HepG2 (cell line): ENCODE results near the gene SIGLEC14. TPM values are rescaled to one million over a fixed set of nuclear protein-coding genes. Genes with fewer than 3 reads are reported as not detected.

Source experiments
- ATAC-seq: fragments of 200-7000 bp; cut with Tn5 transposase; 3 replicates; pipeline ENCODE4 v1.9.1; 2020; ENCODE audit warnings: mild to moderate bottlenecking, moderate library complexity
- BruUV-seq: library from RNA; stranded (reverse); fragments of 400-500 nt; replicated peaks from 2 replicates; lab custom pipeline; 2021; lab: Mats Ljungman, UMichigan
- CTCF ChIA-PET: fragments of 300-600 bp; formaldehyde crosslinking; extraction: SDS; loops from one replicate; lab custom pipeline; 2021; ENCODE audit warnings: low total read pairs, inconsistent platforms, low intra/inter-chr PET ratio; lab: Yijun Ruan, JAX
- POLR2A ChIA-PET: fragments of 350-600 bp; sonication (Branson Sonifier 250); formaldehyde crosslinking; loops from one replicate; lab custom pipeline; 2020; ENCODE audit warnings: antibody characterized with exemption, inconsistent platforms; lab: Yijun Ruan, JAX
- DNase-seq: peaks from one replicate; pipeline ENCODE4 v3.0.0-alpha.2; 2015; ENCODE audit warnings: low spot score
- FAIRE-seq: peaks from 3 replicates; lab custom pipeline; 2011; peaks lifted over from hg19 to GRCh38; lab: Jason Lieb, UNC
- H2AFZ ChIP-seq: one replicate; pipeline ENCODE4 v1.6.1; 2011; ENCODE audit warnings: low read length, inconsistent platforms
- H3K27ac ChIP-seq: fragments of 300-600 bp; 3 replicates; pipeline ENCODE4 v1.8.0; 2011; ENCODE audit warnings: mixed run types, mild to moderate bottlenecking, mixed read lengths, low read length, inconsistent platforms; ENCODE audit not compliant: insufficient read depth; ENCODE audit errors: extremely low read length
- H3K27me3 ChIP-seq, 2 experiments: fragments of 200-600 bp in 1 of 2; 2 replicates in 1 of 2; 3 replicates in 1 of 2; pipeline versions ENCODE4 v1.6.0 to v1.8.0; 2011; ENCODE audit warnings: low read length in 2 of 2, mild to moderate bottlenecking in 2 of 2, moderate library complexity in 2 of 2, inconsistent platforms in 1 of 2; ENCODE audit not compliant: insufficient read depth in 2 of 2, control insufficient read depth in 1 of 2
- H3K36me3 ChIP-seq, 2 experiments: fragments of 200-600 bp in 1 of 2; replicated peaks in 1 of 2; 2 replicates in 1 of 2; 3 replicates in 1 of 2; pipeline versions ENCODE4 v1.5.1 to v1.8.0; 2011; ENCODE audit warnings: low read length in 2 of 2, inconsistent platforms in 1 of 2; ENCODE audit not compliant: insufficient read depth in 2 of 2, control insufficient read depth in 1 of 2
- H3K4me1 ChIP-seq: 2 replicates; pipeline ENCODE4 v1.5.1; 2012; ENCODE audit warnings: low read length, inconsistent platforms; ENCODE audit not compliant: insufficient read depth
- H3K4me2 ChIP-seq: 2 replicates; pipeline ENCODE4 v1.6.0; 2011; ENCODE audit warnings: low read depth, low read length, inconsistent platforms
- H3K4me3 ChIP-seq, 3 experiments: fragments of 200-600 bp in 1 of 3; sonication (generic), shearing (Covaris generic) in 1 of 3; replicated peaks in 1 of 3; 2 replicates each; pipeline ENCODE4 v1.5.1; 2011 to 2016; ENCODE audit warnings: low read length in 3 of 3, inconsistent platforms in 2 of 3, low read depth in 2 of 3, mild to moderate bottlenecking in 2 of 3, control low read depth in 1 of 3, mixed read lengths in 1 of 3; ENCODE audit not compliant: insufficient read depth in 1 of 3
- H3K79me2 ChIP-seq: one replicate; pipeline ENCODE4 v1.6.1; 2011; ENCODE audit warnings: low read length, inconsistent platforms; ENCODE audit not compliant: insufficient read depth
- H3K9ac ChIP-seq: 2 replicates; pipeline ENCODE4 v1.6.0; 2011; ENCODE audit warnings: mild to moderate bottlenecking, low read depth, low read length, inconsistent platforms; ENCODE audit not compliant: insufficient read depth
- H3K9me3 ChIP-seq: 2 replicates; pipeline ENCODE4 v1.5.1; 2012; ENCODE audit warnings: mild to moderate bottlenecking, low read length
- H4K20me1 ChIP-seq: 2 replicates; pipeline ENCODE4 v1.6.0; 2011; ENCODE audit warnings: inconsistent platforms, mild to moderate bottlenecking, low read length, moderate library complexity; ENCODE audit not compliant: insufficient read depth
- MAFF ChIP-seq: IDR thresholded peaks from 2 replicates; pipeline ENCODE4 v1.6.1; 2011; ENCODE audit warnings: low read depth, low read length, improper control_type of control experiment
- MAFK ChIP-seq, 2 experiments: IDR thresholded peaks in 1 of 2; conservative IDR thresholded peaks in 1 of 2; 2 replicates each; pipeline ENCODE4 v1.6.1; 2011; ENCODE audit warnings: improper control_type of control experiment in 2 of 2, low read length in 2 of 2
- SIX4 ChIP-seq: sonication (generic); formaldehyde crosslinking; IDR thresholded peaks from 2 replicates; pipeline ENCODE4 v1.4.0; 2020; ENCODE audit warnings: missing genetic modification reagents
- ZMAT5 ChIP-seq: sonication (generic); formaldehyde crosslinking; IDR thresholded peaks from 2 replicates; pipeline ENCODE4 v1.5.0; 2020; ENCODE audit warnings: mild to moderate bottlenecking, low read depth, missing genetic modification reagents, borderline replicate concordance
- WGBS: methylation state at CpG from one replicate; pipeline ENCODE4 v1.1.6; 2017; ENCODE audit warnings: low lambda C conversion rate; 5-methylcytosine and 5-hydroxymethylcytosine counted together
- in situ Hi-C: cut with HindIII; loops from 2 replicates; pipeline ENCODE4 v1.10.0; 2017; ENCODE audit warnings: low pct_unique_long_range_greater_than_20kb; ENCODE audit not compliant: extremely low pct_ligation_motif_present
- intact Hi-C: fragments of 100-400 bp; cut with micrococcal nuclease; formaldehyde crosslinking; loops from one replicate; pipeline ENCODE4 v1.10.0; 2022; ENCODE audit not compliant: unreplicated experiment
- polyA plus RNA-seq, 8 experiments: library from polyadenylated mRNA; depleted of rRNA in 3 of 8; stranded (reverse) in 7 of 8; unstranded in 1 of 8; fragments of >200 nt; fragmentation: Illumina TruSeq in 4 of 8; extraction: Trizol in 4 of 8; gene quantifications; 2 replicates each; pipeline versions ENCODE4 v1.2.1 to v1.2.3, GENCODE V29; 2011 to 2016; ENCODE audit warnings: low read depth in 4 of 8, missing spikeins in 1 of 8, mixed read lengths in 1 of 8; ENCODE audit not compliant: insufficient read depth in 1 of 8
- total RNA-seq, 5 experiments: library from RNA; depleted of rRNA; stranded (reverse); fragments of >200 nt; fragmentation: Illumina TruSeq; extraction: Trizol; gene quantifications; 2 replicates each; pipeline ENCODE4 v1.2.3, GENCODE V29; 2016; ENCODE audit warnings: low read depth in 1 of 5
- TF ChIP-seq, protein P1 (sequence below): IDR thresholded peaks from 2 replicates; pipeline ENCODE4 v1.6.1; 2012; ENCODE audit warnings: low read length, improper control_type of control experiment

SIGLEC14 gene
- total and polyA plus RNA-seq, 2 of the 13 experiments (the other 11 are each of a cell fraction or from before 2014, with no cell fraction given), result 0.05 to 0.09 TPM

GRCh38 chr19:51640386-51640785 lies 6.2 kb downstream of the SIGLEC14 start:
- Histone ChIP-seq H4K20me1 (no peaks in the 10 kb centered on the region), H3K9ac (no peak overlapping the region), H3K9me3 (peaks cover 5% of the 10 kb centered on the region; the same call in 1 of the 2 replicates), H3K79me2 (no peaks in the 10 kb centered on the region), H3K4me1 (no peaks in the 10 kb centered on the region), H3K27ac (no peak overlapping the region), H3K4me3 (no peak overlapping the region), H3K4me2 (no peak overlapping the region), H3K36me3 (no peaks in the 10 kb centered on the region), H2AFZ (no peak overlapping the region), H3K27me3 (peaks cover 2 to 11% of the 10 kb centered on the region in 2 experiments; a peak in 1 of 5 replicates)
- ChIA-PET CTCF (no interaction called here), POLR2A (no interaction called here)
- ATAC-seq, result no peak
- no peak for FAIRE-seq
- no peak for DNase-seq
- intact Hi-C loops, result no loop called here
- BruUV-seq, result no TSS peak
- WGBS, result 97% methylated on average over 3 of the region's 3 CpGs
- TF ChIP-seq SIX4 (CRISPR knock-in tag), result no peak
- TF ChIP-seq MAFF, result peak; percentile 61
- no peak for TF ChIP-seq ZMAT5 (CRISPR knock-in tag)
- TF ChIP-seq, protein P1, sequence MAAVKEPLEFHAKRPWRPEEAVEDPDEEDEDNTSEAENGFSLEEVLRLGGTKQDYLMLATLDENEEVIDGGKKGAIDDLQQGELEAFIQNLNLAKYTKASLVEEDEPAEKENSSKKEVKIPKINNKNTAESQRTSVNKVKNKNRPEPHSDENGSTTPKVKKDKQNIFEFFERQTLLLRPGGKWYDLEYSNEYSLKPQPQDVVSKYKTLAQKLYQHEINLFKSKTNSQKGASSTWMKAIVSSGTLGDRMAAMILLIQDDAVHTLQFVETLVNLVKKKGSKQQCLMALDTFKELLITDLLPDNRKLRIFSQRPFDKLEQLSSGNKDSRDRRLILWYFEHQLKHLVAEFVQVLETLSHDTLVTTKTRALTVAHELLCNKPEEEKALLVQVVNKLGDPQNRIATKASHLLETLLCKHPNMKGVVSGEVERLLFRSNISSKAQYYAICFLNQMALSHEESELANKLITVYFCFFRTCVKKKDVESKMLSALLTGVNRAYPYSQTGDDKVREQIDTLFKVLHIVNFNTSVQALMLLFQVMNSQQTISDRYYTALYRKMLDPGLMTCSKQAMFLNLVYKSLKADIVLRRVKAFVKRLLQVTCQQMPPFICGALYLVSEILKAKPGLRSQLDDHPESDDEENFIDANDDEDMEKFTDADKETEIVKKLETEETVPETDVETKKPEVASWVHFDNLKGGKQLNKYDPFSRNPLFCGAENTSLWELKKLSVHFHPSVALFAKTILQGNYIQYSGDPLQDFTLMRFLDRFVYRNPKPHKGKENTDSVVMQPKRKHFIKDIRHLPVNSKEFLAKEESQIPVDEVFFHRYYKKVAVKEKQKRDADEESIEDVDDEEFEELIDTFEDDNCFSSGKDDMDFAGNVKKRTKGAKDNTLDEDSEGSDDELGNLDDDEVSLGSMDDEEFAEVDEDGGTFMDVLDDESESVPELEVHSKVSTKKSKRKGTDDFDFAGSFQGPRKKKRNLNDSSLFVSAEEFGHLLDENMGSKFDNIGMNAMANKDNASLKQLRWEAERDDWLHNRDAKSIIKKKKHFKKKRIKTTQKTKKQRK, result no peak
- TF ChIP-seq MAFK (conservative IDR thresholded peaks at IDR 0.05 in 1 of 2, IDR thresholded peaks at IDR 0.05 in 1 of 2; ENCODE audit: low read length in 2 of 2), result peak; percentile 66 to 74
- in situ Hi-C loops, result loop anchor here (25.0 kb wide), 1 partner anchor 353 kb away; no protein-coding TSS in a partner anchor
